Neural crest cell (in vitro differentiated cells): ENCODE measurements around the gene TNFRSF1B. TPM values are rescaled to one million over a fixed set of nuclear protein-coding genes. Genes with fewer than 3 reads are reported as not detected.
"Not testable (repeated sequence)": the region's sequence is repeated elsewhere in the genome, so short reads cannot be mapped to it uniquely, and the experiment has no call there.

ENCODE experiments used
- DNase-seq: peaks from one replicate; pipeline ENCODE4 v3.0.0; 2021; ENCODE audit warnings: low read depth, mixed read lengths, low spot score
- H3K27ac Mint-ChIP-seq: one replicate; pipeline ENCODE4 v1.8.0; 2021; ENCODE audit warnings: mild to moderate bottlenecking, mixed read lengths; ENCODE audit not compliant: unreplicated experiment
- H3K27me3 Mint-ChIP-seq: 2 replicates; pipeline ENCODE4 v1.8.0; 2021; ENCODE audit warnings: low read depth, mild to moderate bottlenecking, mixed read lengths
- H3K36me3 Mint-ChIP-seq: 2 replicates; pipeline ENCODE4 v1.8.0; 2021; ENCODE audit warnings: low read depth, mild to moderate bottlenecking, mixed read lengths
- H3K4me1 Mint-ChIP-seq: 2 replicates; pipeline ENCODE4 v1.8.0; 2021; ENCODE audit warnings: mixed read lengths
- H3K4me3 Mint-ChIP-seq: one replicate; pipeline ENCODE4 v1.8.0; 2021; ENCODE audit warnings: mild to moderate bottlenecking, mixed read lengths
- H3K9me3 Mint-ChIP-seq: 2 replicates; pipeline ENCODE4 v1.8.0; 2021; ENCODE audit warnings: mixed read lengths
- CTCF ChIP-seq: fragments of 200-600 bp; sonication (generic); conservative IDR thresholded peaks from 2 replicates; pipeline ENCODE4 v1.5.0; 2021; ENCODE audit warnings: antibody characterized with exemption, mild to moderate bottlenecking
- total RNA-seq: library from RNA; stranded (reverse); gene quantifications from 2 replicates; pipeline ENCODE4 v1.2.1, GENCODE V29; 2021

The TNFRSF1B gene
- total RNA-seq, 1 donor from 2014 or later: 3.3 TPM

- peaks cover 11% of the 10 kb centered on the region for H3K4me1 Mint-ChIP-seq
- peak overlapping the region; percentile 83 for H3K27ac Mint-ChIP-seq
- H3K36me3 Mint-ChIP-seq: no peaks in the 10 kb centered on the region
- H3K9me3 Mint-ChIP-seq: no peaks in the 10 kb centered on the region
- no peak overlapping the region for H3K4me3 Mint-ChIP-seq
- H3K27me3 Mint-ChIP-seq: peaks cover 3% of the 10 kb centered on the region
- DNase-seq: peak; percentile 98
- TF ChIP-seq CTCF: peak; percentile 97
Measured at GRCh38 chr1:12208764-12209494, 42.1 kb downstream of the TNFRSF1B start.

- no peak for TF ChIP-seq CTCF
- H3K4me1 Mint-ChIP-seq: peaks cover 11% of the 10 kb centered on the region
- H3K9me3 Mint-ChIP-seq: no peaks in the 10 kb centered on the region
- peaks cover 6% of the 10 kb centered on the region for H3K27me3 Mint-ChIP-seq
- H3K27ac Mint-ChIP-seq: no peak overlapping the region
- H3K36me3 Mint-ChIP-seq: no peaks in the 10 kb centered on the region
- H3K4me3 Mint-ChIP-seq: no peak overlapping the region
- DNase-seq: no peak
Measured at GRCh38 chr1:12209495-12209832, 42.7 kb downstream of the TNFRSF1B start.

- Mint-ChIP-seq H3K9me3 (peaks cover under 1% of the 10 kb centered on the region), H3K36me3 (no peaks in the 10 kb centered on the region), H3K4me1 (no peaks in the 10 kb centered on the region), H3K27me3 (peaks cover 15% of the 10 kb centered on the region), H3K27ac (no peak overlapping the region), H3K4me3 (no peak overlapping the region)
- TF ChIP-seq CTCF: no peak
- no peak for DNase-seq
Measured at GRCh38 chr1:12215118-12215961, 48.5 kb downstream of the TNFRSF1B start.

GRCh38 chr1:12219800-12220199 lies 53.0 kb downstream of the TNFRSF1B start:
- TF ChIP-seq CTCF: no peak
- H3K27ac Mint-ChIP-seq: no peak overlapping the region
- H3K27me3 Mint-ChIP-seq: peaks cover 11% of the 10 kb centered on the region
- no peaks in the 10 kb centered on the region for H3K4me1 Mint-ChIP-seq
- H3K4me3 Mint-ChIP-seq: no peak overlapping the region
- DNase-seq: no peak
- H3K9me3 Mint-ChIP-seq: peaks cover 12% of the 10 kb centered on the region
- H3K36me3 Mint-ChIP-seq: no peaks in the 10 kb centered on the region

GRCh38 chr1:12220890-12221289 lies 54.1 kb downstream of the TNFRSF1B start:
- H3K27ac Mint-ChIP-seq: no peak overlapping the region
- peaks cover 12% of the 10 kb centered on the region for H3K9me3 Mint-ChIP-seq
- H3K36me3 Mint-ChIP-seq: no peaks in the 10 kb centered on the region
- no peaks in the 10 kb centered on the region for H3K4me1 Mint-ChIP-seq
- peaks cover 9% of the 10 kb centered on the region for H3K27me3 Mint-ChIP-seq
- DNase-seq: no peak
- no peak overlapping the region for H3K4me3 Mint-ChIP-seq
- no peak for TF ChIP-seq CTCF

- H3K9me3 Mint-ChIP-seq: peaks cover 12% of the 10 kb centered on the region
- not testable (repeated sequence) for H3K27ac Mint-ChIP-seq, H3K27me3 Mint-ChIP-seq, H3K4me1 Mint-ChIP-seq, H3K36me3 Mint-ChIP-seq, H3K4me3 Mint-ChIP-seq, DNase-seq
Measured at GRCh38 chr1:12222700-12223099, 55.9 kb downstream of the TNFRSF1B start.

- not testable (repeated sequence) for DNase-seq, H3K27ac Mint-ChIP-seq, H3K4me1 Mint-ChIP-seq, H3K36me3 Mint-ChIP-seq, H3K4me3 Mint-ChIP-seq, H3K27me3 Mint-ChIP-seq
- peaks cover 12% of the 10 kb centered on the region for H3K9me3 Mint-ChIP-seq
Measured at GRCh38 chr1:12224092-12224491, 57.3 kb downstream of the TNFRSF1B start.
